Keratinocyte (primary cell): ENCODE data around the gene SLC35B2. TPM values are rescaled to one million over a fixed set of nuclear protein-coding genes. Genes with fewer than 3 reads are reported as not detected.

Experiments
- DNase-seq: peaks from one replicate; pipeline ENCODE4 v3.0.0-alpha.2; 2011; ENCODE audit warnings: low read depth, missing footprints, low spot score
- FAIRE-seq: peaks from 2 replicates; lab custom pipeline; 2011; peaks lifted over from hg19 to GRCh38; lab: Jason Lieb, UNC
- H2AFZ ChIP-seq: 2 replicates; pipeline ENCODE4 v1.6.0; 2012; ENCODE audit warnings: low read length, control low read depth, inconsistent platforms; ENCODE audit not compliant: control insufficient read depth
- H3K27ac ChIP-seq: 2 replicates; pipeline ENCODE4 v1.5.1; 2011; ENCODE audit warnings: low read length; ENCODE audit not compliant: control insufficient read depth, insufficient read depth
- H3K27me3 ChIP-seq: 3 replicates; pipeline ENCODE4 v1.6.0; 2011; ENCODE audit warnings: low read length; ENCODE audit not compliant: control insufficient read depth, insufficient read depth; ENCODE audit errors: extremely low read depth
- H3K36me3 ChIP-seq, 2 experiments: 2 replicates in 1 of 2; 3 replicates in 1 of 2; pipeline ENCODE4 v1.5.1; 2011; ENCODE audit warnings: low read length in 2 of 2, mild to moderate bottlenecking in 1 of 2; ENCODE audit not compliant: control insufficient read depth in 2 of 2, insufficient read depth in 2 of 2; ENCODE audit errors: extremely low read depth in 1 of 2
- H3K4me1 ChIP-seq: 3 replicates; pipeline ENCODE4 v1.5.1; 2011; ENCODE audit warnings: low read length; ENCODE audit not compliant: control insufficient read depth, insufficient read depth; ENCODE audit errors: extremely low read depth
- H3K4me2 ChIP-seq: 3 replicates; pipeline ENCODE4 v1.6.0; 2011; ENCODE audit warnings: low read depth, low read length; ENCODE audit not compliant: control insufficient read depth, insufficient read depth; ENCODE audit errors: extremely low read depth
- H3K4me3 ChIP-seq, 3 experiments: fragments of 200-600 bp in 1 of 3; sonication (generic) in 1 of 3; 2 replicates in 2 of 3; 3 replicates in 1 of 3; pipeline ENCODE4 v1.5.1; 2011 to 2016; ENCODE audit warnings: low read length in 3 of 3, mild to moderate bottlenecking in 3 of 3, control low read depth in 2 of 3, inconsistent platforms in 1 of 3, low read depth in 1 of 3, mixed read lengths in 1 of 3, mixed run types in 1 of 3, moderate library complexity in 1 of 3; ENCODE audit not compliant: control insufficient read depth in 2 of 3, insufficient read depth in 2 of 3; ENCODE audit errors: extremely low read depth in 1 of 3
- H3K79me2 ChIP-seq: 2 replicates; pipeline ENCODE4 v1.6.0; 2012; ENCODE audit warnings: low read length; ENCODE audit not compliant: control insufficient read depth, insufficient read depth
- H3K9ac ChIP-seq: 3 replicates; pipeline ENCODE4 v1.6.0; 2011; ENCODE audit warnings: low read length; ENCODE audit not compliant: control insufficient read depth, insufficient read depth; ENCODE audit errors: extremely low read depth
- H3K9me1 ChIP-seq: 3 replicates; pipeline ENCODE4 v1.6.0; 2011; ENCODE audit warnings: low read length; ENCODE audit not compliant: control insufficient read depth, insufficient read depth; ENCODE audit errors: extremely low read depth
- H3K9me3 ChIP-seq: 2 replicates; pipeline ENCODE4 v1.5.1; 2012; ENCODE audit warnings: low read depth, low read length; ENCODE audit not compliant: control insufficient read depth
- H4K20me1 ChIP-seq: 3 replicates; pipeline ENCODE4 v1.6.0; 2011; ENCODE audit warnings: low read length; ENCODE audit not compliant: control insufficient read depth, insufficient read depth; ENCODE audit errors: extremely low read depth
- EZH2 ChIP-seq: IDR thresholded peaks from one replicate; pipeline ENCODE4 v1.6.1; 2012; ENCODE audit warnings: inconsistent platforms, mild to moderate bottlenecking, low read length, moderate library complexity
- dilution Hi-C: fragments of 300-500 bp; cut with MboI; formaldehyde crosslinking; loops from one replicate; pipeline ENCODE4 v1.7.0; 2020; ENCODE audit warnings: low sequenced_read_pairs; ENCODE audit not compliant: extremely low pct_ligation_motif_present
- polyA plus RNA-seq, 5 experiments: library from polyadenylated mRNA; depleted of rRNA in 3 of 5; stranded (reverse) in 3 of 5; stranded (forward) in 1 of 5; unstranded in 1 of 5; fragments of >200 nt; gene quantifications; 1 replicate in 1 of 5; 2 replicates in 3 of 5; 3 replicates in 1 of 5; pipeline versions ENCODE4 v1.2.1 to v1.2.3, GENCODE V29; 2011 to 2012; ENCODE audit warnings: missing spikeins in 2 of 5, low read depth in 1 of 5, low replicate concordance in 1 of 5
- TF ChIP-seq, protein P1 (sequence below), 3 experiments: IDR thresholded peaks in 1 of 3; conservative IDR thresholded peaks in 1 of 3; optimal IDR thresholded peaks in 1 of 3; 2 replicates in 2 of 3; 3 replicates in 1 of 3; pipeline versions ENCODE3 to v1.5.1; 2011; ENCODE audit warnings: low read length in 3 of 3, mild to moderate bottlenecking in 3 of 3, moderate library complexity in 2 of 3, control low read depth in 1 of 3, inconsistent platforms in 1 of 3; ENCODE audit not compliant: insufficient read depth in 2 of 3; ENCODE audit errors: extremely low read depth in 1 of 3

Gene SLC35B2
- polyA plus RNA-seq, 1 donor (not counting 4 experiments of a cell fraction or from before 2014, with no cell fraction given): 69.9 TPM

DNA sequence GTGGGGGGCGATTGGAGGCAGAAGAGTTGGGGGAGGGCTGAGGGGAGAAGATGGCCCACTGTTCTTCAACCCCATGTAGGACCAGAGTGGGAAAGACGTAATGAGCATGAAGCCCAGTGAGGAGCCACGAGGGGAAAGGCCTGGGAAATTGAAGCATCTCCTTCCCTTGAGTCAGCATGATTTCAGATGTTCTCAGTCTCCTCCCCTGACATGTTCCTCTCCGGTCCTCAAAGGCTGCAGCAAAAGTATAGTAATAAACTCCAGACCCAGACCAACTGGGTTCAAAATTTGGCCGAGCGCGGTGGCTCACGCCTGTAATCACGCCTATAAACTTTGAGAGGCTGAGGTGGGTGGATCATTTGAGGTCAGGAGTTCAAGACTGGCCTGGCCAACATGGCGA lies 9.9 kb upstream of the SLC35B2 start:
- H3K27me3 ChIP-seq: peaks cover 30% of the 10 kb centered on the region
- H3K9me1 ChIP-seq: no peaks in the 10 kb centered on the region
- peaks cover 32% of the 10 kb centered on the region for H3K4me1 ChIP-seq
- H3K79me2 ChIP-seq: peaks cover 23% of the 10 kb centered on the region
- no peak for FAIRE-seq
- TF ChIP-seq, protein P1, sequence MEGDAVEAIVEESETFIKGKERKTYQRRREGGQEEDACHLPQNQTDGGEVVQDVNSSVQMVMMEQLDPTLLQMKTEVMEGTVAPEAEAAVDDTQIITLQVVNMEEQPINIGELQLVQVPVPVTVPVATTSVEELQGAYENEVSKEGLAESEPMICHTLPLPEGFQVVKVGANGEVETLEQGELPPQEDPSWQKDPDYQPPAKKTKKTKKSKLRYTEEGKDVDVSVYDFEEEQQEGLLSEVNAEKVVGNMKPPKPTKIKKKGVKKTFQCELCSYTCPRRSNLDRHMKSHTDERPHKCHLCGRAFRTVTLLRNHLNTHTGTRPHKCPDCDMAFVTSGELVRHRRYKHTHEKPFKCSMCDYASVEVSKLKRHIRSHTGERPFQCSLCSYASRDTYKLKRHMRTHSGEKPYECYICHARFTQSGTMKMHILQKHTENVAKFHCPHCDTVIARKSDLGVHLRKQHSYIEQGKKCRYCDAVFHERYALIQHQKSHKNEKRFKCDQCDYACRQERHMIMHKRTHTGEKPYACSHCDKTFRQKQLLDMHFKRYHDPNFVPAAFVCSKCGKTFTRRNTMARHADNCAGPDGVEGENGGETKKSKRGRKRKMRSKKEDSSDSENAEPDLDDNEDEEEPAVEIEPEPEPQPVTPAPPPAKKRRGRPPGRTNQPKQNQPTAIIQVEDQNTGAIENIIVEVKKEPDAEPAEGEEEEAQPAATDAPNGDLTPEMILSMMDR (optimal IDR thresholded peaks at IDR 0.05 in 1 of 3, IDR thresholded peaks at IDR 0.05 in 1 of 3, conservative IDR thresholded peaks at IDR 0.05 in 1 of 3; ENCODE audit: extremely low read depth in 1 of 3, insufficient read depth in 2 of 3, low read length in 3 of 3): no peak
- no peak for TF ChIP-seq EZH2
- H3K27ac ChIP-seq: no peak overlapping the region
- no peak overlapping the region for H3K4me2 ChIP-seq
- H3K4me3 ChIP-seq: no peak overlapping the region
- H3K9ac ChIP-seq: no peak overlapping the region
- peaks cover 3% of the 10 kb centered on the region for H4K20me1 ChIP-seq
- H2AFZ ChIP-seq: no peak overlapping the region
- H3K9me3 ChIP-seq: no peaks in the 10 kb centered on the region
- no peak for DNase-seq
- dilution Hi-C loops: no loop called here
- H3K36me3 ChIP-seq: peaks cover 0 to 5% of the 10 kb centered on the region in 2 experiments

DNA sequence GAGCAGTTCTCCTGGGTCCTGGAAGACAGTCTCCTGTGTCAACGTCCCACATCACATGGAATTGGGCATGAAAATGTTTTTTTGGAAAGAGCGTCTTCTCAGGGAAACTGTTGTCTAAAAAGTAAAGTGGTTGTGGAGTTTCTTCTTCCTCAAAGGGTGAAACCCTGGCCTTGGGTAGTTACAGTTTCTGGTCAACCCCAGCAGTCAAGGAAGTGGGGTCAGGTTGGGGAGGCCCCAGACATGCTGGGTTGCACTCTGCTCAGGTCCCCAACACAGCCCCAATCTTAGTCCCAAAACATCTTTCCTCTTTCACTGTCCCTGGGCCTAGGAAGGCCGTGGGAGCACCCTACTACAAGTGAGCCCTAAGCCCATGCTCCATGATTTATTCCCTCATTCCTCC lies 9.0 kb upstream of the SLC35B2 start:
- Histone ChIP-seq H3K9me3 (no peaks in the 10 kb centered on the region), H4K20me1 (peaks cover 3% of the 10 kb centered on the region), H3K27ac (no peak overlapping the region), H3K36me3 (peaks cover 1 to 6% of the 10 kb centered on the region in 2 experiments), H3K4me2 (no peak overlapping the region), H2AFZ (no peak overlapping the region), H3K9me1 (no peaks in the 10 kb centered on the region), H3K79me2 (peaks cover 26% of the 10 kb centered on the region), H3K4me3 (no peak overlapping the region), H3K9ac (no peak overlapping the region), H3K4me1 (peaks cover 33% of the 10 kb centered on the region), H3K27me3 (peaks cover 21% of the 10 kb centered on the region)
- FAIRE-seq (no peak), DNase-seq (no peak)
- TF ChIP-seq, protein P1 (optimal IDR thresholded peaks at IDR 0.05 in 1 of 3, IDR thresholded peaks at IDR 0.05 in 1 of 3, conservative IDR thresholded peaks at IDR 0.05 in 1 of 3; ENCODE audit: extremely low read depth in 1 of 3, insufficient read depth in 2 of 3, low read length in 3 of 3): no peak
- TF ChIP-seq EZH2: no peak
- dilution Hi-C loops: no loop called here
